ENCODE measurements around the gene LPCAT2.

The LPCAT2 gene

DNA sequence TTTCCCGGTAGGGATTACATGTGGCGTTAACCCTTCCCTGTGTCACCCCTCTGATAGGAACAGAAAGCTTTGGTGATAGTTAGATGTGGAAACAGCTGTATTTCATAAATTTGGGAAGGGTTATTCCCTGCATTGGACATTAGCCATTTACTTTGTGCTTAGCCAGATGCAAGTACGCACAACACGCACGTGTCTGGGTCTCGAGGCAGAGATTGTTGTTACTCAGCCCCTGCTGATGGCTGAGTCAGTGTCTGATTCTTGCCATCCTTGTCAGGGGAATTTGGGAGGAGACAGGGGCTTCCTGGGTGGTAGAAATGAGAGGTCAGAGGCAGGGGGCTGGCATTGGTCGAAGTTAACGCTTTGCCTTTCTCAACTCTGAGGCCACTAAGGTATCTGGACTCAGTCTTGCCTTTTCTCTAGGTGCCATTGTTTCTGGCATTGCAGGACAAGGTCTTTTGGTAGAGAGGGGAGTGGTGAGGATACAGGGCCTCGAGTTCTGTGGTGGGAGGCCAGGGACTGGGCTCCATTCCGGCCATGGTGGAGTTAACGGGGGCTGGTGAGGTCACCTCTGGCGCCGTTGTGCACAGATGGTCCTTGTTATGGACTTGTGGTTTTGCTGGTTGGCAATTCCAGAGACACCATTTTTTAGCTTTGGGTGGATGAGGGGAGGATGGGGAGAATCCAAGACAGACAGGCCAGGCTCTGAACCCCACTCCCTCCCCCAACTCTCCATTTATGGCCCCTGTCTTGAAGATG lies 21.6 kb upstream of the LPCAT2 start:
- Histone ChIP-seq H3K36me3 (no peaks in the 10 kb centered on the region), H3K27me3 (peaks cover 9% of the 10 kb centered on the region), H3K4me1 (ENCODE audit: control insufficient read depth in 1 of 2, insufficient read depth in 1 of 2, low read depth in 1 of 2, low read length in 1 of 2) (no peaks in the 10 kb centered on the region), H3K9me3 (no peaks in the 10 kb centered on the region), H3K4me3 (ENCODE audit: low read depth in 1 of 2, low read length in 1 of 2) (no peak overlapping the region), H3K27ac (no peak overlapping the region)
- TF ChIP-seq, protein P1, sequence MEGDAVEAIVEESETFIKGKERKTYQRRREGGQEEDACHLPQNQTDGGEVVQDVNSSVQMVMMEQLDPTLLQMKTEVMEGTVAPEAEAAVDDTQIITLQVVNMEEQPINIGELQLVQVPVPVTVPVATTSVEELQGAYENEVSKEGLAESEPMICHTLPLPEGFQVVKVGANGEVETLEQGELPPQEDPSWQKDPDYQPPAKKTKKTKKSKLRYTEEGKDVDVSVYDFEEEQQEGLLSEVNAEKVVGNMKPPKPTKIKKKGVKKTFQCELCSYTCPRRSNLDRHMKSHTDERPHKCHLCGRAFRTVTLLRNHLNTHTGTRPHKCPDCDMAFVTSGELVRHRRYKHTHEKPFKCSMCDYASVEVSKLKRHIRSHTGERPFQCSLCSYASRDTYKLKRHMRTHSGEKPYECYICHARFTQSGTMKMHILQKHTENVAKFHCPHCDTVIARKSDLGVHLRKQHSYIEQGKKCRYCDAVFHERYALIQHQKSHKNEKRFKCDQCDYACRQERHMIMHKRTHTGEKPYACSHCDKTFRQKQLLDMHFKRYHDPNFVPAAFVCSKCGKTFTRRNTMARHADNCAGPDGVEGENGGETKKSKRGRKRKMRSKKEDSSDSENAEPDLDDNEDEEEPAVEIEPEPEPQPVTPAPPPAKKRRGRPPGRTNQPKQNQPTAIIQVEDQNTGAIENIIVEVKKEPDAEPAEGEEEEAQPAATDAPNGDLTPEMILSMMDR (IDR thresholded peaks at IDR 0.05) = no peak

DNA sequence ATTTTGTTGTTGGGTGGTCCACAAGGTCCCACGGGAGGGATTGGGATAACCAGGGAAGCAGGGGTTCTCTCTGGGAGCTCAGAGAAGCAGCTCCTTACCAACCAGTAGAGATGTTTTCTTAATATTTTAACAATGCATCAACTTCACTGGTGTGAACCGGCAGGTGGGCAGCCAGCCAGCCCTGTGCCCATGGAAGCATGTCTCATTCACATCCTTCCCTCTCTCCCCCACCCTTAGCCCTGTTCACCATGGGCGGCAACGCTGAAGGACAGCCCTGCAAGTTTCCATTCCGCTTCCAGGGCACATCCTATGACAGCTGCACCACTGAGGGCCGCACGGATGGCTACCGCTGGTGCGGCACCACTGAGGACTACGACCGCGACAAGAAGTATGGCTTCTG lies 20.6 kb upstream of the LPCAT2 start:
- Histone ChIP-seq H3K36me3 (no peaks in the 10 kb centered on the region), H3K9me3 (no peaks in the 10 kb centered on the region), H3K27me3 (no peaks in the 10 kb centered on the region), H3K4me3 (ENCODE audit: low read depth in 1 of 2, low read length in 1 of 2) (no peak overlapping the region), H3K4me1 (ENCODE audit: control insufficient read depth in 1 of 2, insufficient read depth in 1 of 2, low read depth in 1 of 2, low read length in 1 of 2) (no peaks in the 10 kb centered on the region), H3K27ac (no peak overlapping the region)
- TF ChIP-seq, protein P1 (IDR thresholded peaks at IDR 0.05) = no peak

DNA sequence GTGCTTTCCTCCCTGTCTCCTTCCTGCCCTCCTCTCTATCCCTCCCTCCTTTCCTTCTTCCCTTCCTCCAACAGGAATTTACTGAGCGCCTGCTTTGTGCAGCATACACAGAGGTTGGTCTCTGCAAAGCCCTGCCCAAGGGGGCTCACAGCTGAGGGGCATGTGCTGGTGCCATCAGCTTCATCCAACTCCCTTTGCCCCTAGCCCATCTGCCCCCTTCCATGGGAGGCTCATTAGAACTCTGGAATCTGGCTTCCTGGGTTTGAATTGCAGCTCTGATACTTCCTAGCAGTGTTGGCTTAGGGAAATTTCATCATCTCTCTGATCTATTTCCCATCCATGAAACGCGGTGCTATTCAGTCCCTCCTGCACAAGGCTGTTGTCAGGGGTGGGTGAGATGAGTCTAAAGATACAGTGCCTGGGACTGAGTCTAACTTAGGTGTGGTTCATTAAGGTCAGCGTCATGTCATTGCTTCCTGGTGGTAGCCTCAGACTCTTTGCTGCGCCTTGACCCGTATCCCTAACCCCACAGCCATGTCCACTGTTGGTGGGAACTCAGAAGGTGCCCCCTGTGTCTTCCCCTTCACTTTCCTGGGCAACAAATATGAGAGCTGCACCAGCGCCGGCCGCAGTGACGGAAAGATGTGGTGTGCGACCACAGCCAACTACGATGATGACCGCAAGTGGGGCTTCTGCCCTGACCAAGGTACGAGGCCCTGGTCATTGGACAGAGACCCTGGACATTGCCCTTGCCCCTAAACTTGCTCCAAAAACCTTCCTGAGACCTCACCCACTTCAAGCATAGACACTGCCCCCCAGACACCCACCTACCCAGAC lies 19.5 kb upstream of the LPCAT2 start:
- H3K27ac ChIP-seq = no peak overlapping the region
- H3K4me3 ChIP-seq (ENCODE audit: low read depth in 1 of 2, low read length in 1 of 2) = no peak overlapping the region
- H3K27me3 ChIP-seq = no peaks in the 10 kb centered on the region
- H3K36me3 ChIP-seq = no peaks in the 10 kb centered on the region
- no peaks in the 10 kb centered on the region for H3K9me3 ChIP-seq
- TF ChIP-seq, protein P1 (IDR thresholded peaks at IDR 0.05) = no peak
- H3K4me1 ChIP-seq (ENCODE audit: control insufficient read depth in 1 of 2, insufficient read depth in 1 of 2, low read depth in 1 of 2, low read length in 1 of 2) = no peaks in the 10 kb centered on the region

DNA sequence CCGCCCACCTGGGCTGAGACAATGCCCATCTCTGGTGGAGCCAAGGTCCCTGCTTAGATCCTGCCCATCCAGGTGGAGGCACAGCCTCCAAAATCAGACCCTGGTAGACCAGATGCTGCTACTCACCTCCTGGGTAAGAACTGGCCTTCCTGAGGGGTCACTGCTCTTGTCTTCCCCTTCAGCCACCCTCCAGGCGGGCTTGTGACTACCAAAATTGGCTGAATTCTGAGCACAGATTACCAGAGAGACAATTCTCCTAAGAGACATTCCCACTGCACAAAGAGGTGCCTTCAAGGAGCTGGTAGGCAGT lies 19.0 kb upstream of the LPCAT2 start:
- H3K27ac ChIP-seq = no peak overlapping the region
- TF ChIP-seq, protein P1 (IDR thresholded peaks at IDR 0.05) = no peak
- no peak overlapping the region for H3K4me3 ChIP-seq (ENCODE audit: low read depth in 1 of 2, low read length in 1 of 2)
- H3K4me1 ChIP-seq (ENCODE audit: control insufficient read depth in 1 of 2, insufficient read depth in 1 of 2, low read depth in 1 of 2, low read length in 1 of 2) = no peaks in the 10 kb centered on the region
- no peaks in the 10 kb centered on the region for H3K9me3 ChIP-seq
- H3K36me3 ChIP-seq = no peaks in the 10 kb centered on the region
- H3K27me3 ChIP-seq = no peaks in the 10 kb centered on the region

DNA sequence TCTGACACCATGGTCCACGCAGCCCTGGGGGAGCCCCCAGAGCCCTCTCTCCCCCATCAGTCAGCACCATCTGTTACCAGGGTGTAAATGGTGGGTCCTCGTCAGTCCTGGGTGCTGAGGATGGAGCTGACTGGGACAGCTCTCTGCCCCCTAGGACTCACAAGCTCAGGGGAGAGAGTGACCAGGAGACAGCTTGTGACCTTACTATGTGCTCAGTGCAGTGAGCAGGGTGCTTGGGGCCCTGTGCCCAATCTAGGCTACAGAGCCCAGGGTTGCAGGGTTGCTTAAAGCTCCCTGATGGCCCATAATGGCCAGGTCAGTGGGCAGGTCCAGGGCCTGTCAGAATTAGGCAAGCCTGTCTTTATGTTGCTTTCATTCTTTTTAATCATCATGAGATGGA lies 18.6 kb upstream of the LPCAT2 start:
- TF ChIP-seq, protein P1 (IDR thresholded peaks at IDR 0.05) = no peak
- Histone ChIP-seq H3K36me3 (no peaks in the 10 kb centered on the region), H3K4me1 (ENCODE audit: control insufficient read depth in 1 of 2, insufficient read depth in 1 of 2, low read depth in 1 of 2, low read length in 1 of 2) (no peaks in the 10 kb centered on the region), H3K9me3 (no peaks in the 10 kb centered on the region), H3K4me3 (ENCODE audit: low read depth in 1 of 2, low read length in 1 of 2) (no peak overlapping the region), H3K27ac (no peak overlapping the region), H3K27me3 (no peaks in the 10 kb centered on the region)

All from neutrophil (primary cell).